ENCODE measurements around the gene AMH.
A peak's percentile ranks its signal among the peaks of the same experiment; 100 is the strongest.
"Not testable (repeated sequence)": the region's sequence is repeated elsewhere in the genome, so short reads cannot be mapped to it uniquely, and the experiment has no call there.

AMH gene

DNA sequence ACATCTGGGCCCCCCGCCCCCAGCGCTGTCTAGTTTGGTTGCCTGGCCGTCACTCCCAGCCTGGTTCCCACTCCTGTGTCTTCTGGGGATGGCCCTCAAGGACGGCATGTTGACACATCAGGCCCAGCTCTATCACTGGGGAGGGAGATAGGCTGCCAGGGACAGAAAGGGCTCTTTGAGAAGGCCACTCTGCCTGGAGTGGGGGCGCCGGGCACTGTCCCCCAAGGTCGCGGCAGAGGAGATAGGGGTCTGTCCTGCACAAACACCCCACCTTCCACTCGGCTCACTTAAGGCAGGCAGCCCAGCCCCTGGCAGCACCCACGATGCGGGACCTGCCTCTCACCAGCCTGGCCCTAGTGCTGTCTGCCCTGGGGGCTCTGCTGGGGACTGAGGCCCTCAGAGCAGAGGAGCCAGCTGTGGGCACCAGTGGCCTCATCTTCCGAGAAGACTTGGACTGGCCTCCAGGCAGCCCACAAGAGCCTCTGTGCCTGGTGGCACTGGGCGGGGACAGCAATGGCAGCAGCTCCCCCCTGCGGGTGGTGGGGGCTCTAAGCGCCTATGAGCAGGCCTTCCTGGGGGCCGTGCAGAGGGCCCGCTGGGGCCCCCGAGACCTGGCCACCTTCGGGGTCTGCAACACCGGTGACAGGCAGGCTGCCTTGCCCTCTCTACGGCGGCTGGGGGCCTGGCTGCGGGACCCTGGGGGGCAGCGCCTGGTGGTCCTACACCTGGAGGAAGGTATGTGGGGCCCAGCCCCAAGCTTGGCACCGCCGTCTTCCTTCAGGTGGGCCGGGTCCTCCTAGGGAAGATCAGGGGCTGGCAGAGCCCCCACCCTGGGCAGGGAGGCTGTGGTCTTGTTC is at the start of gene AMH:
AMH (plus strand) TSS at position 314 of the 857 bp plus-strand sequence; CDS start at position 324, 10 bp downstream.
- no peak for DNase-seq (ENCODE audit: low read depth)

- DNase-seq (ENCODE audit: low read depth), result no peak
Measured at GRCh38 chr19:2199861-2200623, 49.1 kb upstream of the AMH start.

DNA sequence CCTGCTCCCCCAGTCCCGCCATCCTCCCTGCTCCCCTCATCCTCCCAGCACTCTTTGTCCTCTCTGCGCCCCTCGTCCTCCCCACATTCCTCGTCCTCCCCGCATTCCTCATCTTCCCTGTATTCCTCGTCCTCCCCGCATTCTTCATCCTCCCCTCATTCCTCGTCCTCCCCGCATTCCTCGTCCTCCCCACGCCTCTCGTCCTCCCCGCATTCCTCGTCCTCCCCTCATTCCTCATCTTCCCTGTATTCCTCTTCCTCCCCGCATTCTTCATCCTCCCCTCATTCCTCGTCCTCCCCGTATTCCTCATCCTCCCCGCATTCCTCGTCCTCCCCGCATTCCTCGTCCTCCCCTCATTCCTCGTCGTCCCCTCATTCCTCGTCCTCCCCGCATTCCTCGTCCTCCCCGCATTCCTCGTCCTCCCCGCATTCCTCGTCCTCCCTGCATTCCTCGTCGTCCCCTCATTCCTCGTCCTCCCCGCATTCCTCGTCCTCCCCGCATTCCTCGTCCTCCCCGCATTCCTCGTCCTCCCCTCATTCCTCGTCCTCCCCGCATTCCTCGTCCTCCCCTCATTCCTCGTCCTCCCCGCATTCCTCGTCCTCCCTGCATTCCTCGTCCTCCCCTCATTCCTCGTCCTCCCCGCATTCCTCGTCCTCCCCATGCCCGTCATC is 48.4 kb upstream of the AMH start:
- DNase-seq (ENCODE audit: low read depth), result not testable (repeated sequence)

GRCh38 chr19:2201473-2202148 is 47.5 kb upstream of the AMH start:
- no peak for DNase-seq (ENCODE audit: low read depth)

GRCh38 chr19:2202366-2202765 is 46.8 kb upstream of the AMH start:
- DNase-seq (ENCODE audit: low read depth), result no peak

DNA sequence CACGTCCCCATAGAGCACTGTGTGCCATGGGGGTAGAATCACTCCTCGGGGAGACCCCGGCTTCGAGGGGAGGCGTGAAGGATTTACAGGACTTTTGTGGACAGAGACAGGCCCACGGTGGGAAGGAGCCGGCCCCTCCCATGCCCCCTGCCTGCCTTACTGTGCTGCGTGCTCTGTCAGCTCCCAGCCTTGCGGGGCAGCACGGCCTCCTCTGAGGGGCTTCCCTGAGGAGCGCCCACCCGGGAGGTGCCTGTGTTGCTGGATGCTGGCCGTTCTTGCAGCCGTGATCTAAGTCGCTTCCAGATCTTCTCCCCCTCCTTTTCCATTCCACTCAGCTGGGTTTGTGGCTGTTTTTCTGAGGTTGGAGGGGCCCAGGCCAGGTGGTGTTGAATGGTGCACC is 42.1 kb upstream of the AMH start:
- no peak for DNase-seq (ENCODE audit: low read depth)

DNA sequence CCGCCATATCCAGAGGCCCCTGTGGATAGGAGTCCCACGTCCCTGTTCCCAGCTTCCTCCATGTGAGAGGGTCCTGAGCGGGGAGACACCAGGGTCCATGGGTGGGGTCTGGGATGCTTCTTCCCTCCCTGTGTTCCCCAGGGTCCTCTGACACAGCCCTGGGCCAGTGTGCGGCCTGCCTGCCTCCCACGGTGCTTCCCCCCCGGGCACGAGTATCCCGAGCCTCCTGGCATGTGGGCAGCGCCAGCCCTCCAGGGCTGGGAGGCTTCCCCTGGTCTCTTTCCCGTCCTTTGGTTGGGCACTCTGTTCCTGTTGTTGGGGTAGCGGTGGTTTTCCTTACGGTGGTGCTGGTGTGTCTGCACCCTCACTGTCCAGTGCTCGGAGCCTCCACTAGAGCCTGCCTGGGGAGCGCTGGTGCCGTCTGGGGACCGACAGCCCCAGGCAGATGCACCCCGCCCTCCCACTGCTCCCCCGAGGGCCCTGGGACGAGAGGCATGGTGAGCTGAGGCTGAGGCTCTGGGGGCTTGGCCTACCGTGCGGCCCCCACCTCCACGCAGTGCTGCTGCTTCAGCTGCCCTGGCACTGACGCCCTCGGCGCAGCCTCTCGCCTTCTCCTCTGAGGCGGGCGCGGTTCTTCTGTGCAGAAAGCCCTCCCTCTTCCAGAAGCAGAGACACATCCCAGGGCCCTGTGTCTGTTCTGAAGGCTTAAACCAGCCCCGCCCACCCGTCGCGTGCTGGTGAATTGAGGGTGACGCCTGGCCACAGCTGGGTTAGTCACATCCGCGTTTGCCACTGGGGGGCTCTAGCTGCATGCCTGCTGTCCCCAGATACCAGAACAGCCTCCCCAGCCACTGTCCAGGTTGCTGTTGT is 40.9 kb upstream of the AMH start:
- DNase-seq (ENCODE audit: low read depth), result peak; percentile 59

- DNase-seq (ENCODE audit: low read depth), result no peak
Measured at GRCh38 chr19:2208975-2209374, 40.1 kb upstream of the AMH start.

DNA sequence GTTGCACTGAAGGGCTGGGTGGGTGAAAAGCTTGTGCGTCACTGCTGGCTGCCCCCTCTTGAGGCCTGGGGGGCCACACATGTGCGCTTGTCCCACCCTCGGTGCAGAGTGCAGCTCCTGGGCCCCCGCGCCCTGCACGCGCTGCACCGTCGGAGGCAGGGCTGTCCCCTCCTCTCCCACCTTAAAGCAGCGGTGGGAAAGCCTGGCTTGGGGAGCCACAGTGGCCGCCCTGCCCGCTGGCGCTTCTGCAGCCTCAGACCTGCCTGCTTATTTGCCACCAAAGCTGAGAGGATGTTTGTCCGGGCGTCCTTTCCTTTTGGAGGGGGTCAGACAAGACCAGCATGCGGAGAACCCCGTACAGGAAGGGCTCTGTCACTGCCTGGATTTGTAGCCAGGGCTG is 39.7 kb upstream of the AMH start:
- DNase-seq (ENCODE audit: low read depth), result no peak

GRCh38 chr19:2210206-2210605 is 38.9 kb upstream of the AMH start:
- no peak for DNase-seq (ENCODE audit: low read depth)

GRCh38 chr19:2210987-2211740 is 38.0 kb upstream of the AMH start:
- no peak for DNase-seq (ENCODE audit: low read depth)

DNA sequence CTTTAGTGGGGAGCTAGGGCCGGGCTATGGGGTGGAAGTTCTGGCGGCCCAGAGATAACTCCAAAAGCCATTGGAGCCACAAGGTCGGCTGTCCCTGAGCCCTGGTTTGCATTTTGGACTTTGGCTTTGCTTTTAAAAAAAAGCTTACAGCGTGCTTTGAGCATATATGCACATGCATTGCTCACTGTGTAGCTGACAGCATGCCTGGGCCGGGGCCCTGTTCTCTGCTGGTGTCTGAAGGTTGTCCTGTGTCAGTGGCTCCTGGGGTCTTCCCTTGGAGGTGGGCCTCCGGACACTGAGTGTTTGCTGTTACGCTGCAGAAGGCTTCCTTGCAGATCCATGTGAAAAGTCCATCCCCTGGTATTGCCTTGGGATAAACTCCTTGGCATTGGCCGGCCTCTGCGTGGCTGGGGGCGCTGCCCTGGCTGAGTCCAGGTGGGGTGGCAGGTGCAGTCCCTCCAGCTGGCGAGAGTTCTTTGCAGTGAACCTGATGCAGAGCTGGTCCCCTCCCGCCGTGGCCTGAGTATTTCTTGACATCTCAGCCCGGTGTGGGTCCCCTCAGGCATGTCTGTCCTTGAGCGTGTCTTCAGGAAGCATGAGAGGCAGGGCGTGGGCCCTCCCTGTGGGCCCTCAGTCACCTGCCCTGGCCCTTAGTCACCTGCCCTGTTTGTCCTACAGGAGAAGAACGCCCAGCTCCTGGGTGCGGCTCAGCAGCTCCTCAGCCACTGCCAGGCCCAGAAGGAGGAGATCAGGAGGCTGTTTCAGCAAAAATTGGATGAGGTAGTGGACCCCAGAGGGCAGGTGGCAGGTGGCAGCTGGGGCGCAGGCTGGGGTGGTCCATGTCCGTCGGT is 36.0 kb upstream of the AMH start:
- no peak for DNase-seq (ENCODE audit: low read depth)

- no peak for DNase-seq (ENCODE audit: low read depth)
Measured at GRCh38 chr19:2213799-2214198, 35.3 kb upstream of the AMH start.

DNA sequence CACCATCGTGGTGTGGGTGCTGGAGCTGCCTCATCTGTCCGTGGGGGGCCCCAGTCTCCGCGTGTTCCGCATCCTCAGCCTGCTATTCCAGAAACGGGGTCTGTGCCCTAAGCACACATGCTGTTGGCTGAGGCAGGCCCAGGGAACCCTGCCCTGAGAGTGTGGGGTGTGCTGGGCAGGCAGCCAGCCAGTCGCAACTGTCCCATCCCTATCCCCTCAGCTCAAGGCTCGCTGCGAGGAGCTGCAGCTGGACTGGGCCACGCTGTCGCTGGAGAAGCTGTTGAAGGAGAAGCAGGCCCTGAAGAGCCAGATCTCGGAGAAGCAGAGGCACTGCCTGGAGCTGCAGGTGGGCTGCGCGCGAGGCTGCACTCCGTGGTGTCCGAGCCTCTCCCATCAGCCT is 34.9 kb upstream of the AMH start:
- no peak for DNase-seq (ENCODE audit: low read depth)

GRCh38 chr19:2215281-2215751 is 33.8 kb upstream of the AMH start:
- DNase-seq (ENCODE audit: low read depth), result no peak

- DNase-seq (ENCODE audit: low read depth), result no peak
Measured at GRCh38 chr19:2216361-2217225, 32.5 kb upstream of the AMH start.

GRCh38 chr19:2217591-2217990 is 31.5 kb upstream of the AMH start:
- DNase-seq (ENCODE audit: low read depth), result no peak

DNA sequence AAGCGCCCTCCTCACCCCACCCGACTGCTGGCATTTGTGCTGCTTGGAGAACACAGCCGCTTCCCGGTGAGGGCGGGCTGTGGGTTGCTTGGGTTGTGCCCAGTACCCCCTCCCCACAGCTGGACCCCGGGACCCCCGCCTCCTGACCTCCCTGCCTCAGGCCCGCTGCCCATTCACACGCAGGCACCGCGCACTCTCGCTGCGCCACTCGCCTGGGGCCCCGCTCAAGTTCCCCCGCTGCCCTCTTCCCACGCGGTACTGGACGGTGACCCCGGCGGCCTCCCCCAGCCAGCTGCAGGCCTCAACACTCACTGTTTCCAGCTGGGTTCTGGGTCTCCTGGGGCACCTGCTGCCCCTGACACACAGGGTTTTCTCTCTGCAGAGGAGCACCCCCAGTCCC is 29.4 kb upstream of the AMH start:
- no peak for DNase-seq (ENCODE audit: low read depth)
